GM23248 (cell line): Measurements from ENCODE around the gene CHST8. TPM values are rescaled to one million over a fixed set of nuclear protein-coding genes. Genes with fewer than 3 reads are reported as not detected.

Experiments used
- DNase-seq: peaks from one replicate; pipeline ENCODE4 v3.0.0-alpha.2; 2015
- H2AFZ ChIP-seq: fragments of 200-600 bp; sonication (generic); 2 replicates; pipeline ENCODE4 v1.6.1; 2016; ENCODE audit warnings: antibody characterized with exemption
- H3F3A ChIP-seq: fragments of 200-600 bp; sonication (generic); 2 replicates; pipeline ENCODE4 v1.6.1; 2016; ENCODE audit warnings: mild to moderate bottlenecking, antibody characterized with exemption, mixed run types; ENCODE audit not compliant: insufficient read depth
- H3K27ac ChIP-seq: fragments of 200-600 bp; sonication (generic); 2 replicates; pipeline ENCODE4 v1.5.1; 2016; ENCODE audit warnings: mild to moderate bottlenecking
- H3K27me3 ChIP-seq: fragments of 200-600 bp; sonication (generic); replicated peaks from 2 replicates; pipeline ENCODE4 v1.6.1; 2016; ENCODE audit warnings: mild to moderate bottlenecking; ENCODE audit not compliant: insufficient read depth
- H3K36me3 ChIP-seq: fragments of 200-600 bp; sonication (generic); 2 replicates; pipeline ENCODE4 v1.6.1; 2016; ENCODE audit warnings: low read depth, mild to moderate bottlenecking
- H3K4me1 ChIP-seq: fragments of 200-600 bp; sonication (generic); 2 replicates; pipeline ENCODE4 v1.6.1; 2016; ENCODE audit warnings: mild to moderate bottlenecking; ENCODE audit not compliant: insufficient read depth
- H3K4me2 ChIP-seq: fragments of 200-600 bp; sonication (generic); one replicate; pipeline ENCODE4 v1.6.1; 2016; ENCODE audit warnings: mild to moderate bottlenecking; ENCODE audit not compliant: unreplicated experiment
- H3K4me3 ChIP-seq: fragments of 200-600 bp; sonication (generic); 2 replicates; pipeline ENCODE4 v1.5.1; 2016; ENCODE audit warnings: mild to moderate bottlenecking
- H3K79me2 ChIP-seq: fragments of 200-600 bp; sonication (generic); 2 replicates; pipeline ENCODE4 v1.6.1; 2016; ENCODE audit warnings: mild to moderate bottlenecking; ENCODE audit not compliant: insufficient read depth
- H3K9ac ChIP-seq: fragments of 200-600 bp; sonication (generic); 2 replicates; pipeline ENCODE4 v1.6.1; 2016; ENCODE audit warnings: mild to moderate bottlenecking
- H3K9me2 ChIP-seq: fragments of 200-600 bp; sonication (generic); 2 replicates; pipeline ENCODE4 v1.6.1; 2016; ENCODE audit warnings: mixed run types, mild to moderate bottlenecking, moderate library complexity; ENCODE audit not compliant: insufficient read depth
- H3K9me3 ChIP-seq: fragments of 200-600 bp; sonication (generic); one replicate; pipeline ENCODE4 v1.6.1; 2017; ENCODE audit warnings: low read depth
- H4K20me1 ChIP-seq: fragments of 200-600 bp; sonication (generic); 2 replicates; pipeline ENCODE4 v1.6.0; 2016; ENCODE audit not compliant: insufficient read depth
- EZH2 ChIP-seq: fragments of 200-600 bp; sonication (generic); IDR thresholded peaks from 2 replicates; pipeline ENCODE4 v1.6.1; 2018; ENCODE audit warnings: antibody characterized with exemption, mild to moderate bottlenecking; ENCODE audit not compliant: insufficient read depth, poor library complexity, severe bottlenecking
- EZH2phosphoT487 ChIP-seq: fragments of 200-600 bp; sonication (generic); IDR thresholded peaks from 2 replicates; pipeline ENCODE4 v1.6.1; 2018; ENCODE audit warnings: antibody characterized with exemption, moderate library complexity, mild to moderate bottlenecking, low read depth; ENCODE audit not compliant: insufficient read depth
- WGBS, 2 experiments: methylation state at CpG; one replicate each; pipeline ENCODE4 v1.1.6; 2015 to 2017; ENCODE audit warnings: low lambda C conversion rate in 2 of 2, low coverage in 1 of 2; ENCODE audit errors: missing lambda C conversion rate in 2 of 2; 5-methylcytosine and 5-hydroxymethylcytosine counted together
- in situ Hi-C: fragments of 300-500 bp; cut with MboI; formaldehyde crosslinking; loops from 2 replicates; pipeline ENCODE4 v1.15.0; 2020
- polyA plus RNA-seq: library from polyadenylated mRNA; unstranded; fragments of >200 nt; fragmentation: Nextera tagmentation; extraction: Ambion mirVana; gene quantifications from 2 replicates; pipeline ENCODE4 v1.2.1, GENCODE V29; 2016
- total RNA-seq: library from RNA; depleted of rRNA; stranded (reverse); fragments of >200 nt; shearing (Covaris generic); gene quantifications from 2 replicates; pipeline ENCODE4 v1.2.3, GENCODE V29; 2014

Gene CHST8
- total and polyA plus RNA-seq, 2 experiments from 2014 or later: 0.30 to 1.1 TPM

DNA sequence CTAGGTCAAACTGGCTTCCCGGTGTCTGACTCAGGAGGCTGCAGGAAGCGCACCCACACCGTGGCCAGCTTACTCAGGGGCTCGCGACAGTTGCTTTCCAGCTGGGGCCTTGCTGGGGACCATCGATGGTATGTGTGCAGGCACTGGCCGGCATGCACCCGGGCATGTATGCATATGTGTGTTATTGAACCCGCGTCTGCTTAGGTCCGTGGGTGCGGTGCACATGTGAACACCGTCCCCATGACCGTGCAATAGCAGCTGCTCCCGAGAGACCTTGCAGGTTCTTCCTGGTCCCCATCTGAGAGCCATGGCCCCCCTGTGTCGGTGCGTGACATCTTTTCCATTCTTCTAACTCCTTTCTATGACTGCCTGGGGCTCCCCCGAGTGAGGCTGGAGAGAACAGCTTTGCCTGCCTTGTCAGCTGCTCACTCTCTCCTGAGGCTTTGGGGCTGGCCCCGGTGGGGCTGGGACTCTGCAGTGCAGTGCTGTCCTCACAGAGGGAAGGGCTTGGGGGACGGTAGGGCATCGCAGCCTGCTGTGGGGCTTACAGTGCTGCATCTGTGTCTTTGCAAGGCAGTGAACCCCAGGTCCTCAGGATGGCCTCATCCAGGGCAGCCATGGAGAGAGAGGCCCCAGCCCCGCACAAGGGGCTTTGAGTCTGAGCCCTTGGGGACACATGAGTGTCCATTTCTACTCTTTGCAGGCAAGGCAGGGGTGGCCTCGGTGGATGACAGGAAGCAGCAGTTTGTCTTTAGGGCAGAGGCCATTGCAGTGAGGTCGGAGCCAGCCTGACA is 65.1 kb downstream of the CHST8 start:
- Histone ChIP-seq H3K4me1 (no peaks in the 10 kb centered on the region), H3K4me2 (no peak overlapping the region), H3K27ac (no peak overlapping the region), H3K36me3 (no peaks in the 10 kb centered on the region), H3K4me3 (no peak overlapping the region), H3K9me3 (no peaks in the 10 kb centered on the region), H3K9me2 (no peaks in the 10 kb centered on the region), H2AFZ (no peak overlapping the region), H4K20me1 (no peaks in the 10 kb centered on the region), H3K9ac (no peak overlapping the region), H3K27me3 (peaks cover 4% of the 10 kb centered on the region; the same call in 1 of the 2 replicates), H3K79me2 (no peaks in the 10 kb centered on the region), H3F3A (no peaks in the 10 kb centered on the region)
- WGBS, 2 experiments: 58% methylated on average over 24 of the region's 24 CpGs
- TF ChIP-seq EZH2 (no peak), EZH2phosphoT487 (no peak)
- DNase-seq: no peak
- in situ Hi-C loops: no loop called here

DNA sequence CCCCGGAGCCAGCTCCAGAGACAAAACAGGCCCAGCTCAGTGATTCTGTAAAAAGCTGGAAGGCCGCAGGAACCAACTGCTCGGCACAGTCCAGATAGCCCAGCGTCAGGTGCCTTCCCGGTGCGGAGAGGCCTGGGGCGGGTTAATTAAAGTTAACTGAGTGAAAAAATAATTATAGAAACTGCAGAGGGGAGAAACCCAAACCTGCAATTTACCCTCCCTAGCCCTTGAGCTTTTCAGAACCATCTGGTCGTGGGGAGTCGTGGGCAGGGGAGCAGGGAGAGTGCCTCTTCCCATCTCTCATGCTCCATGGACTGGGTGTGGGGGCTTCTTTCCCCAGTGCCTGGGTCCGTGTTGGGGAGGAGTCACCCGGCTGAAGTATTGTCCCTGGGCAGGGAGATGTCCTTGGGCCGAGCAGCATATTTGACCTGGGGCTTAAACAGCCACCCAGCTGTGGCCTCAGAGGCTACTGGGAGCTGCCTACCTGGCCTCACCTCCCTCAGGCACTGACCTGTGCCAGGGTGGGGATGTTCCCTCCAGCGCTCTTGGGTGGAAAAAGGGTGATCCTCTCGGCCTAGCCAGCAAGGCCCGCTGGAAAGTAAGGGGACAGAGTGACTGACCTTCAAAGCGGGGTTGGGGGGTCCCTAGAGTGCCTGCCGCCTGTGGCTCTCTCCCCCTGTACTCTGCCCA is 65.9 kb downstream of the CHST8 start:
- no peaks in the 10 kb centered on the region for H3K9me3 ChIP-seq
- no peaks in the 10 kb centered on the region for H3F3A ChIP-seq
- WGBS, 2 experiments: 19 to 26% methylated on average over 17 of the region's 17 CpGs
- H3K27me3 ChIP-seq: peaks cover 4% of the 10 kb centered on the region; the same call in 1 of the 2 replicates
- H4K20me1 ChIP-seq: no peaks in the 10 kb centered on the region
- H3K79me2 ChIP-seq: no peaks in the 10 kb centered on the region
- H3K4me2 ChIP-seq: no peak overlapping the region
- no peaks in the 10 kb centered on the region for H3K36me3 ChIP-seq
- in situ Hi-C loops: no loop called here
- H3K4me3 ChIP-seq: no peak overlapping the region
- no peak overlapping the region for H3K27ac ChIP-seq
- DNase-seq: no peak
- no peaks in the 10 kb centered on the region for H3K4me1 ChIP-seq
- H3K9me2 ChIP-seq: no peaks in the 10 kb centered on the region
- TF ChIP-seq EZH2phosphoT487 (no peak), EZH2 (no peak)
- H2AFZ ChIP-seq: no peak overlapping the region
- H3K9ac ChIP-seq: no peak overlapping the region

DNA sequence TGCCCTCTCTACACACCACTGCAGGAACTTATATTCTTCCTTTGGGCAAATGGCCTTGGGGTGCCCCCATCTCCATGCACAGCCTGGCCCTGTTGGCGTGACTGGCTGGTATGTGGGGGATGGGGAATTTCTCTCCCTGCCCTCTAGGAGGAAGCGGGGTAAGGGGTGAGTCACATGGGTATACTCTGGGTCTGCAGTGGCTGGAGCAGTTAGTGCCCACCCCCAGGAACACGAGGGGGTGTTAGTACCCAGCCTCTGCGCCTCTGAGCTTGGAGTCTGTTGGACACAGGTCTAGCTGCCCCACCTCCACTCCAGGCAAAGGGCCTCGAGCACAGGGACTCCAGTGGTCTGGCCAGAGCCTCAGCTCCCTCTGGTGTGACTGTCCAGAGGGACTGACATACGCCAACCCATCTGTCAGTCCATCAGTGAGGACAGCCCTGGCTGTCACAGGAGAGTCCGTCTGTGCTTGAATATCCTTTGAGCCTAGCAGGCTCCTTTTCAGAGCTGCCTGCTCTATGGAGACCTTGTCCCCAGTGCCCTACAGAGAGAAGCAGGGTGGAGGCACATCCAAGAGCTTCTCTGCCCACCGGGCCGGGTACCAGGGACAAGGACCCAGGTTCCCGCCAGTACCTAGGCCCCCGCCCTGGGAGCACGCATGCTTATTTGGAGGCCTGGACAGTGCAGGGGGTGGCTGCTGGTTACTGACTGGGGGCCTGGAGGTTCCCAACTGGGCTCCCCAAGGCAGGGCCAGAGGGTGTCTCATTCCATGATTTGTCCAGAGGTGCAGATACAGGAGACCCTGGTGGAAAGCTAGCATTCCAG is 66.6 kb downstream of the CHST8 start:
- no peak for DNase-seq
- H3K79me2 ChIP-seq: no peaks in the 10 kb centered on the region
- no peaks in the 10 kb centered on the region for H3F3A ChIP-seq
- H3K4me2 ChIP-seq: no peak overlapping the region
- TF ChIP-seq EZH2 (no peak), EZH2phosphoT487 (no peak)
- no peak overlapping the region for H3K27ac ChIP-seq
- no peak overlapping the region for H3K4me3 ChIP-seq
- H2AFZ ChIP-seq: no peak overlapping the region
- in situ Hi-C loops: no loop called here
- WGBS, 2 experiments: 42 to 48% methylated on average over 12 of the region's 12 CpGs
- no peaks in the 10 kb centered on the region for H3K9me3 ChIP-seq
- no peaks in the 10 kb centered on the region for H3K36me3 ChIP-seq
- no peaks in the 10 kb centered on the region for H3K9me2 ChIP-seq
- no peaks in the 10 kb centered on the region for H4K20me1 ChIP-seq
- peaks cover 4% of the 10 kb centered on the region; the same call in 1 of the 2 replicates for H3K27me3 ChIP-seq
- no peak overlapping the region for H3K9ac ChIP-seq
- H3K4me1 ChIP-seq: no peaks in the 10 kb centered on the region

DNA sequence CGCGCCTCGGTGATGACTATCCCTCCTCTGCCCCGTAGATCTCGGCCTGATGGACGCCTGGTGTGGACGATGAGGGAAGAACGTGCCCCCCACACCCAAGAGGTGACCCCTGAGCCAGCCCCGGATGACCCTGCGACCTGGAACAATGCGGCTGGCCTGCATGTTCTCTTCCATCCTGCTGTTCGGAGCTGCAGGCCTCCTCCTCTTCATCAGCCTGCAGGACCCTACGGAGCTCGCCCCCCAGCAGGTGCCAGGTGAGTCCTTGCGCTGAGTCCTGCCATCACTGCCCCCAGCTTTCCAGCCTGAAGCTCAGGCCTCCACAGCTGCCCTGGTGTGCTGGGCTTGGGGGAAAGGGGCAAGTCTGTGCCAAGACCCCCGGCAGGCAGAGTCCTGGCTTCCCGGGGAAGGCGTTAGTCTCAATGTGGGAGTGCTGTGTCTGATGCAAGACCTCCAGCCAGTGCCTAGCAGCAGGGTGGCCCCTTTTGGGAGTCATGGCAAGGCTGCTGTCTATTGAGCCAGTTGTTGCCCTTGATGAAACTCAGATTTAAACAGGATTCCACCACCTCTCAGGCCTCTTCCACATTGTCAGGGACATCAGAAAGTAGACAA is 67.5 kb downstream of the CHST8 start:
- WGBS, 2 experiments: 40 to 49% methylated on average over 16 to 18 of the region's 18 CpGs
- TF ChIP-seq EZH2: no peak
- no peak for TF ChIP-seq EZH2phosphoT487
- in situ Hi-C loops: no loop called here
- Histone ChIP-seq H3K36me3 (no peaks in the 10 kb centered on the region), H3K9ac (no peak overlapping the region), H3K27ac (no peak overlapping the region), H3K4me3 (no peak overlapping the region), H3K9me3 (no peaks in the 10 kb centered on the region), H3K4me2 (no peak overlapping the region), H3K9me2 (no peaks in the 10 kb centered on the region), H4K20me1 (no peaks in the 10 kb centered on the region), H3F3A (no peaks in the 10 kb centered on the region), H3K27me3 (peaks cover 4% of the 10 kb centered on the region; the same call in 1 of the 2 replicates), H2AFZ (no peak overlapping the region), H3K79me2 (no peaks in the 10 kb centered on the region), H3K4me1 (no peaks in the 10 kb centered on the region)
- DNase-seq: no peak
